Stomach (tissue), 9 donors: ENCODE results near the gene MAN2C1. TPM values are rescaled to one million over a fixed set of nuclear protein-coding genes. Genes with fewer than 3 reads are reported as not detected.

Experiments used
- DNase-seq, 2 donors: peaks; one replicate each; pipeline versions ENCODE4 v3.0.0 to v3.0.0-alpha.2; 2013 to 2019
- H3K27ac ChIP-seq, 5 donors: fragments of 200-600 bp in 4 of 5; sonication (generic) in 4 of 5; one replicate each; pipeline ENCODE4 v1.5.1; 2013 to 2019; ENCODE audit warnings: mild to moderate bottlenecking in 1 of 5, moderate library complexity in 1 of 5
- H3K27me3 ChIP-seq, 3 donors: fragments of 200-600 bp; sonication (generic); one replicate each; pipeline ENCODE4 v1.5.1; 2017 to 2019; ENCODE audit warnings: mixed run types in 1 of 3
- H3K36me3 ChIP-seq, 4 donors: fragments of 200-600 bp; sonication (generic); 1 replicate in 3 of 4; 2 replicates in 1 of 4; pipeline ENCODE4 v1.5.1; 2016 to 2019
- H3K4me1 ChIP-seq, 4 donors: fragments of 200-600 bp; sonication (generic); one replicate each; pipeline ENCODE4 v1.5.1; 2016 to 2019
- H3K4me3 ChIP-seq, 4 donors: fragments of 200-600 bp; sonication (generic) in 3 of 4; one replicate each; pipeline ENCODE4 v1.5.1; 2016 to 2019; ENCODE audit warnings: mild to moderate bottlenecking in 1 of 4
- H3K9me3 ChIP-seq, 4 donors: fragments of 200-600 bp; sonication (generic); one replicate each; pipeline ENCODE4 v1.5.1; 2016 to 2019
- EP300 ChIP-seq: sonication (generic); formaldehyde crosslinking; IDR thresholded peaks from one replicate; pipeline ENCODE4 v1.6.1; 2017; ENCODE audit warnings: antibody characterized with exemption
- POLR2A ChIP-seq, 4 donors: fragments of 450-650 bp; IDR thresholded peaks; one replicate each; pipeline ENCODE4 v1.6.1; 2016; ENCODE audit warnings: antibody characterized with exemption in 4 of 4, control low read depth in 2 of 4, mild to moderate bottlenecking in 1 of 4, moderate library complexity in 1 of 4
- POLR2AphosphoS5 ChIP-seq, 3 donors: sonication (generic); formaldehyde crosslinking; IDR thresholded peaks; one replicate each; pipeline ENCODE4 v1.6.1; 2016; ENCODE audit warnings: antibody characterized with exemption in 3 of 3
- WGBS, 5 donors: extraction: QIAGEN DNeasy Blood & Tissue Kit in 3 of 5; methylation state at CpG; one replicate each; pipeline versions ENCODE4 v1.1.5 to v1.1.7; 2013 to 2018; 5-methylcytosine and 5-hydroxymethylcytosine counted together
- intact Hi-C: fragments of 100-400 bp; cut with DNase I; formaldehyde crosslinking; loops from one replicate; pipeline ENCODE4 v1.15.1; 2023; ENCODE audit warnings: low total_unique reads
- polyA plus RNA-seq, 3 donors: library from polyadenylated mRNA; stranded (reverse); fragments of 200-250 nt; gene quantifications; one replicate each; pipeline ENCODE4 v1.2.3, GENCODE V29; 2013
- total RNA-seq, 5 donors: library from RNA; depleted of rRNA; stranded (reverse); fragments of >200 nt; gene quantifications; one replicate each; pipeline versions ENCODE4 v1.1.0 to v1.2.3, GENCODE V29; 2014 to 2016
- TF ChIP-seq, protein P1 (sequence below), 7 experiments: fragments of 450-650 bp in 4 of 7; fragments of 200-600 bp in 3 of 7; sonication (generic) in 3 of 7; IDR thresholded peaks; one replicate each; pipeline ENCODE4 v1.5.1; 2016 to 2019; ENCODE audit warnings: antibody characterized with exemption in 7 of 7, control low read depth in 2 of 7, mild to moderate bottlenecking in 1 of 7
- donor health status: healthy with polysubstance abuse.
- donor health status: Bipolar disorder and iron deficiency.
- donor health status: healthy.

MAN2C1 gene
- total and polyA plus RNA-seq, 8 donors: 103 to 629 (median 262) TPM

DNA sequence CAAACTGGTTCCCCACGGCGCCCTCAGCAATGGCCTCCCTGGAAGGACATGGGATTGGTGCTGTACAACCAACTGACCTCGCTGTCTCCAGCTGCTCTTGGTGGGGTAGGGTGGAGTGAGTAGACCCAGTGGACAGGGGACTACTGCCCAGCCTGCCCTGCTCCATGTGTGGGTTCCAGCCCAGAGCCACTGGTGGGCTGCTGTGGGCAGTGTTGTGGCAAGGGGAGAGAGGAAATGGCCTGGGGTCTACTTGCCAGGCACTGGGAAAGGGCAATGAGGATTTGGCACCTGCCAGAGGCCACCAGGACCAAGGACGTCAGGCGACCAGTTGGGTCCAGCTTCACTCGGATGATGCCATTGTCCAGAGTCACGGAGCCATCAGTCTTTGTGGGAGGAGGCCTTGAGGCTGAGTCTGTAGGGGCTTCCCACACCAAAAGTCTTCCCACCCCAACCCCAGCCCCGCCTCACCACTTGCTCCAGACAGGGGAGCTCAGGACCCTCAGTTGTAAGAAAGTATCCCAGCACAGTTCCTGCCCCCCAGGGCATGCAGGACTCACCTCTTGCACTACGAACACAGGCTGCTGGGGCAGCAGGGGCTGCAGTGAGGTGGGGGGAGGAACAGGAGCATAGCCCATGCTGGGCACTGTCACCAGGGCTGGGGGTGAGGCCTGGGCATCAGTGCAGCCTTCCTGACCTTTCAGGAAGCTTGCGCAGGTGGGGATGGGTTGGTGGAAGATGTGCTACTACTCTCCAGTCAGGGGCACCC, 9.5 kb downstream of the MAN2C1 start:
- no peak overlapping the region for H3K27ac ChIP-seq
- H3K4me1 ChIP-seq: no peaks in the 10 kb centered on the region
- TF ChIP-seq POLR2A (IDR thresholded peaks at IDR 0.05) (no peak), EP300 (no peak), POLR2AphosphoS5 (IDR thresholded peaks at IDR 0.05) (no peak)
- TF ChIP-seq, protein P1, sequence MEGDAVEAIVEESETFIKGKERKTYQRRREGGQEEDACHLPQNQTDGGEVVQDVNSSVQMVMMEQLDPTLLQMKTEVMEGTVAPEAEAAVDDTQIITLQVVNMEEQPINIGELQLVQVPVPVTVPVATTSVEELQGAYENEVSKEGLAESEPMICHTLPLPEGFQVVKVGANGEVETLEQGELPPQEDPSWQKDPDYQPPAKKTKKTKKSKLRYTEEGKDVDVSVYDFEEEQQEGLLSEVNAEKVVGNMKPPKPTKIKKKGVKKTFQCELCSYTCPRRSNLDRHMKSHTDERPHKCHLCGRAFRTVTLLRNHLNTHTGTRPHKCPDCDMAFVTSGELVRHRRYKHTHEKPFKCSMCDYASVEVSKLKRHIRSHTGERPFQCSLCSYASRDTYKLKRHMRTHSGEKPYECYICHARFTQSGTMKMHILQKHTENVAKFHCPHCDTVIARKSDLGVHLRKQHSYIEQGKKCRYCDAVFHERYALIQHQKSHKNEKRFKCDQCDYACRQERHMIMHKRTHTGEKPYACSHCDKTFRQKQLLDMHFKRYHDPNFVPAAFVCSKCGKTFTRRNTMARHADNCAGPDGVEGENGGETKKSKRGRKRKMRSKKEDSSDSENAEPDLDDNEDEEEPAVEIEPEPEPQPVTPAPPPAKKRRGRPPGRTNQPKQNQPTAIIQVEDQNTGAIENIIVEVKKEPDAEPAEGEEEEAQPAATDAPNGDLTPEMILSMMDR (IDR thresholded peaks at IDR 0.05): no peak
- H3K36me3 ChIP-seq: peaks cover 65 to 100% (median 98%) of the 10 kb centered on the region in 4 donors
- no peaks in the 10 kb centered on the region for H3K27me3 ChIP-seq
- 90 to 98% (median 95%) methylated on average over 8 to 10 of the region's 10 CpGs for WGBS, 5 donors
- DNase-seq: no peak
- no peaks in the 10 kb centered on the region for H3K9me3 ChIP-seq
- intact Hi-C loops: no loop called here
- H3K4me3 ChIP-seq: no peak overlapping the region

DNA sequence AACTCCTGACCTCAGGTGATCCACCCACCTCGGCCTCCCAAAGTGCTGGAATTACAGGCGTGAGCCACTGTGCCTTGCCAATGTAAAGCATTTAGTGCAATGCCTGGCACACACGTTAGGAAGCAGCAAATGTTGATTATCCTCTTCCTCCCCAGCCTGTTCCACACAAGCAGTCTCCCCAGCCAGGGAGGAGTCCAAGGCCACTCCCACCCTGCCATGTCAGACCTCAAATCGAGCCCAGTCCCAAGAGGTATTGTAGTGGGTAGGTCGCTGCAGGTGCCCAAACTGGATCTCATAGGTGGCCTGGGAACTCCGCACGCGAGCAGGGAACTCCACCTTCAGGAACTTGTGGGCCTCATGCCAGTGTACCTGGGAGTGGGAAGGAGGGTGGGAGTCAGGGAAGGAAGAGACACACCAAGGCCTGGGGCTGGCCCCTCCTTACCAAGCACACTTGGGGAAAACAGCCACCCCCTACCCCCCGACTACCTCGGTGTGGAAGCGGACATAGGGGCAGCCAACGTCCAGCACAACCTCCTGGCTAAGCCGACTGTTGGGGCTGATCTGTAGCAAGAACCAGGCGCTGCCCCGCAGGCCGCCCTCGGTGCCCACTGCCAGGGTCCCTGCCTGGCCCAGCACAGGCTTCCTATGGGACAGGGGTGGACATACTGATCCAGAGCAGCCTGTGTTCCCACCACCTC, 10.3 kb downstream of the MAN2C1 start:
- H3K4me1 ChIP-seq: no peaks in the 10 kb centered on the region
- intact Hi-C loops: no loop called here
- no peaks in the 10 kb centered on the region for H3K9me3 ChIP-seq
- H3K27me3 ChIP-seq: no peaks in the 10 kb centered on the region
- WGBS, 5 donors: 85 to 94% (median 91%) methylated on average over 11 to 17 of the region's 17 CpGs
- DNase-seq: no peak
- H3K4me3 ChIP-seq: no peak overlapping the region
- no peak for TF ChIP-seq EP300
- TF ChIP-seq POLR2AphosphoS5 (IDR thresholded peaks at IDR 0.05): no peak
- TF ChIP-seq, protein P1 (IDR thresholded peaks at IDR 0.05): no peak
- TF ChIP-seq POLR2A (IDR thresholded peaks at IDR 0.05): no peak
- H3K27ac ChIP-seq: no peak overlapping the region
- peaks cover 59 to 97% (median 93%) of the 10 kb centered on the region in 4 donors for H3K36me3 ChIP-seq

DNA sequence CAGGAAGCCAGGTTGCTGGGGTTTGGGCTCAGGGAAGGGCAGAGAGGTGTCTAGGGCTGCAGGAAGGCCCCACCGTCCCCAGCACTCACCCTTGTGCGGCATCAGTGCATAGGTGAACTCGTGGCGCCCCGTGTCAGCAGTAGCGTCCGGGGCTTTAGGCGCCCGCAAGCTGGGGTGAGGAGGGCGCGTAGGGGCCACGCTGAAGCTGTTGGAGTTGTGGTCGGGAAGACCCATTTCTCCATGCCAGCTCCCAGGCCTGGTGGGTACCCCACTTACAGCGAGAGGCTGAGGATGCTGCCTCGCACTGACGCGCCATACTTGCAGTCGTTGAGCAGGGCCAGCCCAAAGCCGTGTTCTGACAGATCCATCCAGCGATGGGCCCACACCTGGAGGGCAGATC, 11.9 kb downstream of the MAN2C1 start:
- 93 to 97% (median 94%) methylated on average over 10 to 20 of the region's 20 CpGs for WGBS, 5 donors
- Histone ChIP-seq H3K27ac (no peak overlapping the region), H3K9me3 (no peaks in the 10 kb centered on the region), H3K36me3 (peaks cover 55 to 81% (median 80%) of the 10 kb centered on the region in 4 donors), H3K4me1 (no peaks in the 10 kb centered on the region), H3K27me3 (no peaks in the 10 kb centered on the region), H3K4me3 (no peak overlapping the region)
- TF ChIP-seq POLR2A (IDR thresholded peaks at IDR 0.05) (no peak), EP300 (no peak), POLR2AphosphoS5 (IDR thresholded peaks at IDR 0.05) (no peak)
- TF ChIP-seq, protein P1 (IDR thresholded peaks at IDR 0.05): no peak
- no peak for DNase-seq
- intact Hi-C loops: no loop called here

DNA sequence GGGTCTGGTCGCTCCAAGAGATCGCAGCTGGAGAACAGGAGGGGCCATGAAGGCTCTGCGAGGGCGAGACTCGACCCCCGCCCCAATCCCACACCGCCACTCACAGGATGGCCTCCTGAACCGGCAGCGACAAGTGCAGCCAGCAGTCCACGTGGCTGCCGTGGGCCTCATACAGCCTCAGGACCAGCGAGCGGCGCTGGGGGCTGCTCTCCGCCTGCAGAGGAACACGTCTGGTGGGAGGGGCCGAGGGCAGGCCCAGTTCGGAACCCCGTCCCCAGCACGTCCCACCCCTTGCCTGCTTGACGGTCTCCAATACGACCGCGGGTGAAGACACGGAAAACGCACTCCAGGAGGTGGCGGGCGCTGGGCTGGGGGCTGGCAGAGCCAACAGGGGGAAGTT, 12.4 kb downstream of the MAN2C1 start:
- DNase-seq: no peak
- no peak for TF ChIP-seq POLR2A (IDR thresholded peaks at IDR 0.05)
- no peak for TF ChIP-seq EP300
- TF ChIP-seq, protein P1 (IDR thresholded peaks at IDR 0.05): no peak
- intact Hi-C loops: no loop called here
- no peaks in the 10 kb centered on the region for H3K9me3 ChIP-seq
- H3K4me1 ChIP-seq: no peaks in the 10 kb centered on the region
- no peak overlapping the region for H3K27ac ChIP-seq
- WGBS, 5 donors: 85 to 90% (median 87%) methylated on average over 26 to 28 of the region's 28 CpGs
- H3K36me3 ChIP-seq: peaks cover 51 to 75% (median 75%) of the 10 kb centered on the region in 4 donors
- H3K4me3 ChIP-seq: no peak overlapping the region
- H3K27me3 ChIP-seq: no peaks in the 10 kb centered on the region
